ENCODE measurements around the gene CLDN24. TPM values are rescaled to one million over a fixed set of nuclear protein-coding genes. Genes with fewer than 3 reads are reported as not detected.
"Not testable (repeated sequence)": the region's sequence is repeated elsewhere in the genome, so short reads cannot be mapped to it uniquely, and the experiment has no call there.

The CLDN24 gene
- total RNA-seq, 1 donor from 2014 or later, result not detected

DNA sequence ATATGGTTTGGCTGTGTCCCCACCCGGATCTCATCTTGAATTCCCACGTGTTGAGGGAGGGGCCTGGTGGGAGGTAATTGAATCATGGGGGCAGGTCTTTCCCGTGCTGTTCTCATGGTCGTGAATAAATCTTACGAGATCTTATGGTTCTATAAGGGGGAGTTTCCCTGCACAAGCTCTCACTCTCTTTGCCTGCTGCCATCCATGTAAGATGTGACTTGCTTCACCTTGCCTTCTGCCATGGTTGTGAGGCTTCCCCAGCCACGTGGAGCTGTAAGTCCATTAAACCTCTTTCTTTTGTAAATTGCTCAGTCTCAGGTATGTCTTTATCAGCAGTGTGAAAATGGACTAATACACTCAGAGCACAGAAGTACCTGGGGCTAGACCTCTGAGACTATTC lies 4.2 kb upstream of the CLDN24 start:
- H3K4me1 Mint-ChIP-seq (ENCODE audit: low read depth); H3K36me3 Mint-ChIP-seq (ENCODE audit: low read depth); H3K27me3 Mint-ChIP-seq (ENCODE audit: low read depth); H3K9me3 Mint-ChIP-seq; H3K4me3 Mint-ChIP-seq (ENCODE audit: low read depth); intact Hi-C loops (cut with micrococcal nuclease); H3K27ac Mint-ChIP-seq; DNase-seq (ENCODE audit: low spot score): not testable (repeated sequence)

DNA sequence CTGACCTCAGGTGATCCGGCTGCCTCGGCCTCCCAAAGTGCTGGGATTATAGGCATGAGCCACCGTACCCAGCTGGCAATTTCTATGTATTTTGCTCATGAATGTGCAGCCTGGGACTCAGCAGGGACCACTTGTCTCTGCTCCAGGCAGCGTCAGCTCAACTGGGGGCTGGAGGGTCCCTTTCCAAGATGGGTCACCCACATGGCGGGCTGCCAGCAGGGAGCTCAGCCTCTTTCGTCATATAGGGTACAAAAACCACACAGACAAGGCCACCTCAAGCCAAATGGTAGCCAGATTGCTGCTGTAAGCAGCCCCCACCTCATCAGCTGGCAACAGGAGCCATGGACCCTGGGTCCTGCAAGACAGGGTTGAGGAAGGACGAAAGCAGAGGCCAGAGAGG lies 2.4 kb upstream of the CLDN24 start:
- Mint-ChIP-seq H3K4me3 (ENCODE audit: low read depth) (no peak overlapping the region), H3K4me1 (ENCODE audit: low read depth) (no peaks in the 10 kb centered on the region), H3K27me3 (ENCODE audit: low read depth) (peaks cover 1% of the 10 kb centered on the region), H3K27ac (no peak overlapping the region), H3K36me3 (ENCODE audit: low read depth) (no peaks in the 10 kb centered on the region), H3K9me3 (no peaks in the 10 kb centered on the region)
- DNase-seq (ENCODE audit: low spot score), result no peak
- intact Hi-C loops (cut with micrococcal nuclease), result no loop called here

DNA sequence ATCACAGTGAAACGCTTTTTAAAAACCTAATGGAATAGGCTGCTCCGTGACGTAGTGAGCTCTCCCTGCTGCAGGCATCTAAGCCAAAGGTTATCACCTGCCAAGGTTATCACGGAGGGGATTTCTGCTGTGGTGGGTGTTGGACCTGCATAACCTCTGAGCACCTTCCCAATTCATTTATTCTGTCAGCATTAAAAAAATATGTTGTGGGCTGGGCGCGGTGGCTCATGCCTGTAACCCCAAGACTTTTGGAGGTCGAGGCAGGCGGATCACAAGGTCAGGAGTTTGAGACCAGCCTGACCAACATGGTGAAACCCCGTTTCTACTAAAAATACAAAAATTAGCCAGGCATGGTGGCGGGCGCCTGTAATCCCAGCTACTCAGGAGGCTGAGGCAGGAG lies 1.8 kb upstream of the CLDN24 start:
- H3K27ac Mint-ChIP-seq; H3K36me3 Mint-ChIP-seq (ENCODE audit: low read depth); H3K9me3 Mint-ChIP-seq; H3K27me3 Mint-ChIP-seq (ENCODE audit: low read depth); intact Hi-C loops (cut with micrococcal nuclease); H3K4me1 Mint-ChIP-seq (ENCODE audit: low read depth); H3K4me3 Mint-ChIP-seq (ENCODE audit: low read depth); DNase-seq (ENCODE audit: low spot score): not testable (repeated sequence)

DNA sequence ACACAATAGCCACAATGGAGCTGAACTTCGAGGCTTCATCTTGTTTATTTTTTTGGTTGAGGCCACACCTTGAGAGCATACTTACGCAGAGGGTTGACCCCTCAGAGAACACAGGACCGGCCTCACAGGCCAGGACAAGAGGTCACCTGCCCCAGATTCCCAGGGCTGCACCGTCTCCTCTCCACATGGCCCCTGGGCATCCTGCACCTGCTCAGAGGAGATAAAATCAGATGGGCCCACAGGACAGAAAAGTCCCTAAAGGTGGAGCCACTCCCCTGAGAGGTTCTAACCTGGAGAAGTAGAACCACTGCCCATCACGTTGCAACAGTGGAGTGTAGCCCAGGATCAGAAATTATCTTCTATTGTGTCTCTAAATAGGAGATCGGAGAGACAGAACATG lies 1.1 kb upstream of the CLDN24 start:
- no peak overlapping the region for H3K27ac Mint-ChIP-seq
- H3K4me3 Mint-ChIP-seq (ENCODE audit: low read depth), result no peak overlapping the region
- intact Hi-C loops (cut with micrococcal nuclease), result no loop called here
- H3K9me3 Mint-ChIP-seq, result no peaks in the 10 kb centered on the region
- no peak for DNase-seq (ENCODE audit: low spot score)
- peaks cover 1% of the 10 kb centered on the region for H3K27me3 Mint-ChIP-seq (ENCODE audit: low read depth)
- H3K4me1 Mint-ChIP-seq (ENCODE audit: low read depth), result no peaks in the 10 kb centered on the region
- no peaks in the 10 kb centered on the region for H3K36me3 Mint-ChIP-seq (ENCODE audit: low read depth)

DNA sequence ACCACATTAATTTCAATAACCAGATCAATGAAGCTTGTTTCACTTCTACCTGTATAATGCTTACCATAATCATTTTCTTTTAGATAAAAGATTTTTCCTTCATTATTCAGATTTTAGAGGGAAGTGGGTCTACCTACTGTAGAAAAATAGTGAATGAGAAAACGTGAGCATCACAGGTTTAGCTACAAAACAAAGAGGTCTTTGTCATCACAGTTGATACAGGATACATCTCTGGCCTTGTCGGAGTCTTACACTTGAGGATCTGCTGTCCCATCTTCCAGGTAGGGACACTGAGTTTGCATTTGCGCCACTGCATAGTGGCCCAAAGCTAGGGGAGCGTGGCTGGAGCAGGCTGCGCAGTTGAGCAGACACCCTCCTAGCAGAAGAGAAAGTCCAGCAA lies 710 bp downstream of the CLDN24 start:
- Mint-ChIP-seq H3K4me3 (ENCODE audit: low read depth) (no peak overlapping the region), H3K9me3 (no peaks in the 10 kb centered on the region), H3K36me3 (ENCODE audit: low read depth) (no peaks in the 10 kb centered on the region), H3K4me1 (ENCODE audit: low read depth) (no peaks in the 10 kb centered on the region), H3K27ac (no peak overlapping the region), H3K27me3 (ENCODE audit: low read depth) (peaks cover 1% of the 10 kb centered on the region)
- intact Hi-C loops (cut with micrococcal nuclease), result no loop called here
- no peak for DNase-seq (ENCODE audit: low spot score)

DNA sequence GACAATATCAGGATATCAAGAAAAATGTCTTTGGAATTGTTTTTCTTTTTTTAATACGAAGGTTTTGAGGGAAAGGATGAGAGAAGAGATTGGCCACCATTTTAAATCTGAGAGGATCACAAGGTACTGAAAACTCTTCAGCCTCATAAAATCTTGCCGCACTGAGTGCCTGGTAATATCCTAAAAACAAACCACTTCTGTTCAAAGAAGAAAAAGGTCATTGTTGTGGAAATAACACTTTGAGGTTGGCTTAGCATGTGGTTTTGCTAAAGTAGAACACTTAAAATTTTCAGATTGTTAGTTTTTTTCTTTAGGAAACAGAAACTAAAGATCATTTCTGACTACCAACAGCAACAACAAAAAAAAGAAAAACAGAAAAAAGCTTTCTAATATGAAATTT lies 1.1 kb downstream of the CLDN24 start:
- intact Hi-C loops (cut with micrococcal nuclease), result no loop called here
- Mint-ChIP-seq H3K27ac (no peak overlapping the region), H3K36me3 (ENCODE audit: low read depth) (no peaks in the 10 kb centered on the region), H3K27me3 (ENCODE audit: low read depth) (peaks cover 1% of the 10 kb centered on the region), H3K9me3 (no peaks in the 10 kb centered on the region), H3K4me3 (ENCODE audit: low read depth) (no peak overlapping the region), H3K4me1 (ENCODE audit: low read depth) (no peaks in the 10 kb centered on the region)
- no peak for DNase-seq (ENCODE audit: low spot score)

DNA sequence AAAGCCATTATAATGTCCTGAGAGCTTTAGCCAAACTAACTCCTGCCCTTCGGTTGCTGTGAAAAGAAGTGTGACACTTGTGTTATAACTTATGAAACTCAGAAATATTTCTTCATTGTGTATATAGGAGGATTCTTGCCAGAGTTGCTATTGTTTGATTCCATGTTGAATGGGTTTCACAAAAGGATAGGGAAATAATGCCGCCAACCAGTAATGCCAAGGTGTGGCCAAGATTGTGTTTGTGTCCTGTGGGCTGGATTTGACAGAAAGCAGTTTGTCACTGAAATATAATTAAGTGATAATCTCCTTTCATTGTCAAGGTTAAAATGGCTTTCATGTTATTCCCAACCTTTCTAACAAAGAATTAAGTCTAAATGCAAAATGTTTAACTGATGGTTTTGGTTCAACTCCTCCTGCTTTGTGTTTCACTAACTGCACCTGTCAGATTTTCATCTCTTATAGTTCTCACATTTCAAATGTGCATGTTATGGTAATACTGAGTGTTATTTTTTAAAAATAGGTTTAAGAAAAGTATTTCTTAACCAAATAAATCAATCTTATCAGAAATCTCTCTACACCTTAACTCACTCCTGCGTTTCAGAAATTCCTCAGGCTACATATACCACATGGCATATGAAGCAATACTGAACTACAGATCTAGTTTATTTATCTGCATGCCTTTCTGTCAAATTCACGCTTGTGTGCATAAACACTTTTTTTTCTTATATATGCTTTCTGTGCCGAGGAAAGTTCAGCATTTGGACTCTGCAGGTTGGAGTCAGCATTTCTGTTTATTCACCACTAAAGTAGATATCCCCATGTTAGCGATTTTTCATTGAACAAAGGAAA lies 1.8 kb downstream of the CLDN24 start, which contains the start of gene CLDN22:
TSS of gene CLDN22 (minus strand) at position 66 of the 849 bp plus-strand sequence. CDS start at position 8, 58 bp downstream.
- intact Hi-C loops (cut with micrococcal nuclease), result no loop called here
- Mint-ChIP-seq H3K9me3 (no peaks in the 10 kb centered on the region), H3K36me3 (ENCODE audit: low read depth) (no peaks in the 10 kb centered on the region), H3K27me3 (ENCODE audit: low read depth) (peaks cover 1% of the 10 kb centered on the region), H3K27ac (no peak within 1 kb of the TSS), H3K4me1 (ENCODE audit: low read depth) (no peaks in the 10 kb centered on the region), H3K4me3 (ENCODE audit: low read depth) (no peak within 1 kb of the TSS)
- no peak for DNase-seq (ENCODE audit: low spot score)

DNA sequence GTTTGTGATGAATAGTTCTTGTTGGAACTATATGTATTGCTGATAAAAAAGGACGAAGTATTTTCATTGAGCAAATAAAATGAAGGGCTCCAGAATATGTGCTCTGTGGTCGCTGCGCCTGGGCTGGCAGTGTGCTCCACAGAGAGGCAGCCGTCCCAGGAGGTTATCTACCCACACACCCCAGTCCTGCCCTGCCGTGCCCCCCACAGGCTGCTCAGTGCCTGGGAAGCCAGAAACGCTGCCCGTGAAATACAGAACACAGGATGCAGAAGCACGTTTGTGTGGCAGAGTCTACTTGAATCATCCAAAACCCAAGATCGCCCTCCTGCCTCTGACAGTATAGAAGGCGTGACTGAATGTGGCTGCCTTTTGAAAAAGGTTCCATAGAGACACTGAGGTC lies 3.6 kb downstream of the CLDN24 start:
- H3K27ac Mint-ChIP-seq, result no peak overlapping the region
- H3K36me3 Mint-ChIP-seq (ENCODE audit: low read depth), result no peaks in the 10 kb centered on the region
- H3K27me3 Mint-ChIP-seq (ENCODE audit: low read depth), result peaks cover 1% of the 10 kb centered on the region
- no peaks in the 10 kb centered on the region for H3K9me3 Mint-ChIP-seq
- H3K4me1 Mint-ChIP-seq (ENCODE audit: low read depth), result no peaks in the 10 kb centered on the region
- H3K4me3 Mint-ChIP-seq (ENCODE audit: low read depth), result no peak overlapping the region
- intact Hi-C loops (cut with micrococcal nuclease), result no loop called here
- no peak for DNase-seq (ENCODE audit: low spot score)

DNA sequence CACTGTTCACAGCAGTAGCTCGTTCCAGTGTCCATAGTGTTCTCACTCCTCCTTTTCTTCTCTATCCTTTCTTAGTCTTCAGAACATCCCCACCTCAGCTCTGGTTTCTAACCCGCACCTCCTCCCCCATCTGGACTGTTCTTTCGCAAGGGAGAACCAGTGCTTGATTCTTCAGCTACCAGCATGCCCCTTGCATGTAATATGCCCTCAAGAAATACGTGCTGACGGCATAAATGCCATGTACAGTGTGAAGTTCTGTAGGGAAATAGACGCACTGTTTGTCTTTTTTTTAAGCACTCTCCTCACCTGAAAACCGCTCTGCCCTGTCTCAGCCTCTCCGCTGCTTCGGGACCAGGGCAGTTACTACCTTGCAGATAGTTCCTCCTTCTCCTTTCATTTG lies 7.4 kb downstream of the CLDN24 start:
- no peaks in the 10 kb centered on the region for H3K36me3 Mint-ChIP-seq (ENCODE audit: low read depth)
- intact Hi-C loops (cut with micrococcal nuclease), result no loop called here
- no peaks in the 10 kb centered on the region for H3K4me1 Mint-ChIP-seq (ENCODE audit: low read depth)
- no peak for DNase-seq (ENCODE audit: low spot score)
- H3K27ac Mint-ChIP-seq, result no peak overlapping the region
- H3K27me3 Mint-ChIP-seq (ENCODE audit: low read depth), result no peaks in the 10 kb centered on the region
- no peaks in the 10 kb centered on the region for H3K9me3 Mint-ChIP-seq
- no peak overlapping the region for H3K4me3 Mint-ChIP-seq (ENCODE audit: low read depth)

DNA sequence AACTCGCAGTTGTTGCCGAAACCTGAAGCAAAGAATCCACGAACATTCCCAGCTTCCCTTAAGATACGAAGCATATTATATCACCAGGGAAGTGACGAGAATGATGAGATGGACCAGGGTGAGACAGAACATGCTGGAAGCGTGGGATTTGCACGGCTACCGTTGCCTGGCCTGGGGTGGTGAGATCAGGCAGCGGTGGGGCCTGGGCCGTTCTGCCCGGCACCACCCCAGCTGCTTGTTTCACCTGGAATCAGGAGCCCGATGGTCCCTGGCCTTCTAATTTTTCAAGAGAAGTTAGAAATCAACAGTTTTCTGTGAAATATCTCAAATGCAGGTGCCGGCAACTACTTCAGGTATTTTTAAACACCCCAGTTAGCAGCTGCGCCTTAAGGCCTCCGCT lies 7.9 kb downstream of the CLDN24 start:
- Mint-ChIP-seq H3K36me3 (ENCODE audit: low read depth) (no peaks in the 10 kb centered on the region), H3K27me3 (ENCODE audit: low read depth) (no peaks in the 10 kb centered on the region), H3K9me3 (no peaks in the 10 kb centered on the region), H3K4me3 (ENCODE audit: low read depth) (no peak overlapping the region), H3K27ac (no peak overlapping the region), H3K4me1 (ENCODE audit: low read depth) (no peaks in the 10 kb centered on the region)
- DNase-seq (ENCODE audit: low spot score), result no peak
- intact Hi-C loops (cut with micrococcal nuclease), result no loop called here

DNA sequence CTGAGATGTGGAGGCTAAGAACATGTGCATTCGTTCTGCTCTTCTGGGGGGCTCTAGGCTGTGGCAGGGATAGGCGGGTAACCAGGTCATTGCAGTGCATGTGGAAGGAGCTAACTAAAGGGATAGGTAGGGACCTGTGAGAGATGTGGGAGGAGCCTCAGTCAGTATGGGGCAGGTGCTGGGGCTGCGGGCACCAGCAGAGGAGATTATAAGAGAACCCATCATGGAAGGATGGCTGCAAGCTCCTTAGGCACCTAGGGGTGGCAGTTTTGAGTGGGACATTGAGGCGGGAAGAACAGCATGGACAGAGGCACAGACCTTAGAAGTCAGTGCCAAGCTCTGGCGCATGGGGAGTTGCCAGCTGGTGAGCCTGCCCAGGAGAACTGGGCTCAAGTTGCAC lies 9.4 kb downstream of the CLDN24 start:
- Mint-ChIP-seq H3K9me3 (no peaks in the 10 kb centered on the region), H3K27ac (no peak overlapping the region), H3K4me1 (ENCODE audit: low read depth) (no peaks in the 10 kb centered on the region), H3K4me3 (ENCODE audit: low read depth) (no peak overlapping the region), H3K27me3 (ENCODE audit: low read depth) (no peaks in the 10 kb centered on the region), H3K36me3 (ENCODE audit: low read depth) (no peaks in the 10 kb centered on the region)
- intact Hi-C loops (cut with micrococcal nuclease), result no loop called here
- no peak for DNase-seq (ENCODE audit: low spot score)

DNA sequence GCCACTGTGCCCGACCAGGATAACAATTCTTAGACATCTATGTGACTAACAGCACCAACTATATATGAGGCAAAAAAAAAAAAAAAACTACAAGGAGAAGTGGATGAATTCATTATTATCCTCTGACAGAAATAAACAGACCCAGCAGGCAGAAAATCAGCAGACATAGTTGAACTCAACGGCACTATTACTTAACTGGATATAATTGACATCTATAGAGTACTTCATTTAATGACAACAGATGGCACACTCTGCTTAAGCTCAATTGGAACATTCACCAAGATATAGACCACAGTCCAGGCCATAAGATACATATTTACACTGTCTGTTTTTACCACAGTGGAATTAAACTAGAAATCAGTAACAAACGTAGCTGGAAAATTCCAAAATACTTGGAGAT lies 15.4 kb downstream of the CLDN24 start:
- Mint-ChIP-seq H3K9me3 (no peaks in the 10 kb centered on the region), H3K27ac (no peak overlapping the region), H3K27me3 (ENCODE audit: low read depth) (peaks cover 4% of the 10 kb centered on the region), H3K4me3 (ENCODE audit: low read depth) (no peak overlapping the region), H3K4me1 (ENCODE audit: low read depth) (no peaks in the 10 kb centered on the region), H3K36me3 (ENCODE audit: low read depth) (no peaks in the 10 kb centered on the region)
- intact Hi-C loops (cut with micrococcal nuclease), result no loop called here
- no peak for DNase-seq (ENCODE audit: low spot score)

DNA sequence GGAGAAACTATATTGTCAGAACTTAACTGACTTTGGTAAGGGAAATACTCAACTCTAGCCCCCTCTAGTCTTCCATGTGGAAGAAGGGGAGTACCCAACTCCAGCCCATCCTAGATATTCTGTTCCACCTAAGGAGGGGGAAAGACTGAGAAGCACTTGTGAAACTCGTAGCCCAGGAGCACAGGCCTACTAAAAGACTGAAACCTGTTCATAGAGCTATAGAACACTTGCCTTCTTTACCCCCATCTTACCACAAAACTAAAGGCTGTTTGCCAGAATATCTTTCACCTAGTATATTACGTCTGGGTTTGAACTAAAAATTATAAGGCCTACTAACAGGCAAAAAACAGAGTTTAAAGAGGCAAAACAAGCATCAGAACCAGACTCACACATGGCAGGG lies 17.7 kb downstream of the CLDN24 start:
- H3K4me3 Mint-ChIP-seq (ENCODE audit: low read depth), result no peak overlapping the region
- no peaks in the 10 kb centered on the region for H3K36me3 Mint-ChIP-seq (ENCODE audit: low read depth)
- peaks cover 2% of the 10 kb centered on the region for H3K4me1 Mint-ChIP-seq (ENCODE audit: low read depth)
- no peak for DNase-seq (ENCODE audit: low spot score)
- peaks cover 4% of the 10 kb centered on the region for H3K27me3 Mint-ChIP-seq (ENCODE audit: low read depth)
- intact Hi-C loops (cut with micrococcal nuclease), result no loop called here
- H3K27ac Mint-ChIP-seq, result no peak overlapping the region
- H3K9me3 Mint-ChIP-seq, result no peaks in the 10 kb centered on the region

DNA sequence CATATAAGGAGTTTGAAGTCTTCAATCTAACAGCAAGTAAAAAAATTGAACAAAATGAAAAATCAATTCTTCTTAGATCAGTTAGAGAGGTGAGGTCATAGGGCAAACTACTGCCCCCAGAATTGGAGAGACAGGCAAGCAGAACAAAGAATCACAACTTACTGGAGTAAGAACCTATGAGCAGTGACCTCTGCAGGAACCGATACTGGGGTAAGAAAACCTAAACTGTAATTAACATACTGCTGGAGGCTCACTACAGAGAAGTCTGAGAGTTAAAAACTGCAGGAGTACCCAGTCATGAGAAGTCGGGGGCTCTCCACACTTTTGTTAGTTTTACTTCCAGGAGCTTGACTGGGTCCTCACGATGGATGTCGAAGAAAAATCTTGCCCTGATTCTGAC lies 18.2 kb downstream of the CLDN24 start:
- Mint-ChIP-seq H3K27me3 (ENCODE audit: low read depth) (peaks cover 4% of the 10 kb centered on the region), H3K36me3 (ENCODE audit: low read depth) (no peaks in the 10 kb centered on the region), H3K4me1 (ENCODE audit: low read depth) (peaks cover 2% of the 10 kb centered on the region), H3K4me3 (ENCODE audit: low read depth) (no peak overlapping the region), H3K27ac (no peak overlapping the region), H3K9me3 (no peaks in the 10 kb centered on the region)
- no peak for DNase-seq (ENCODE audit: low spot score)
- intact Hi-C loops (cut with micrococcal nuclease), result no loop called here

All from activated T-helper 2 cell treated with anti-CD3 and anti-CD28 coated beads, Interferon-gamma antibody, Interleukin-2, Interleukin-4, amounts not matched to agents 10 μg/mL and 5 μg/mL and 100 μg/mL, durations not matched to agents 14 hours and 24 hours and 36 hours (primary cell).